Measurements from ENCODE around the gene PDK3.

Gene PDK3

GRCh38 chrX:24483596-24483995 is 18.5 kb downstream of the PDK3 start:
- no peak for DNase-seq

GRCh38 chrX:24485323-24485722 is 20.2 kb downstream of the PDK3 start:
- no peak for DNase-seq

- DNase-seq, result no peak
Measured at GRCh38 chrX:24485976-24486680, 21.0 kb downstream of the PDK3 start.

GRCh38 chrX:24487571-24487970 is 22.5 kb downstream of the PDK3 start:
- DNase-seq, result no peak

- no peak for DNase-seq
Measured at GRCh38 chrX:24491741-24492140, 26.7 kb downstream of the PDK3 start.

- DNase-seq, result no peak
Measured at GRCh38 chrX:24493740-24494581, 28.9 kb downstream of the PDK3 start.

GRCh38 chrX:24494647-24495075 is 29.6 kb downstream of the PDK3 start:
- no peak for DNase-seq

GRCh38 chrX:24495700-24496099 is 30.6 kb downstream of the PDK3 start:
- DNase-seq, result no peak

GRCh38 chrX:24498181-24498580 is 33.1 kb downstream of the PDK3 start:
- no peak for DNase-seq

- DNase-seq, result no peak
Measured at GRCh38 chrX:24498975-24499374, 33.9 kb downstream of the PDK3 start.

GRCh38 chrX:24506082-24506481 is 41.0 kb downstream of the PDK3 start:
- DNase-seq, result no peak

GRCh38 chrX:24508375-24508774 is 43.3 kb downstream of the PDK3 start:
- DNase-seq, result no peak

- DNase-seq, result no peak
Measured at GRCh38 chrX:24513416-24513815, 48.3 kb downstream of the PDK3 start.

GRCh38 chrX:24515447-24515846 is 50.4 kb downstream of the PDK3 start:
- no peak for DNase-seq

GRCh38 chrX:24520472-24520871 is 55.4 kb downstream of the PDK3 start:
- no peak for DNase-seq

GRCh38 chrX:24525455-24525854 is 60.4 kb downstream of the PDK3 start:
- no peak for DNase-seq

- no peak for DNase-seq
Measured at GRCh38 chrX:24526616-24527015, 61.5 kb downstream of the PDK3 start.

GRCh38 chrX:24528605-24529004 is 63.5 kb downstream of the PDK3 start:
- no peak for DNase-seq

- no peak for DNase-seq
Measured at GRCh38 chrX:24536551-24536950, 71.5 kb downstream of the PDK3 start.

- DNase-seq, result no peak
Measured at GRCh38 chrX:24542756-24543155, 77.7 kb downstream of the PDK3 start.

GRCh38 chrX:24547961-24548360 is 82.9 kb downstream of the PDK3 start:
- DNase-seq, result no peak

- no peak for DNase-seq
Measured at GRCh38 chrX:24550166-24550565, 85.1 kb downstream of the PDK3 start.

- no peak for DNase-seq
Measured at GRCh38 chrX:24553011-24553410, 87.9 kb downstream of the PDK3 start.

GRCh38 chrX:24561121-24561520 is 96.0 kb downstream of the PDK3 start:
- no peak for DNase-seq
